Activated CD8-positive, alpha-beta T cell treated with anti-CD3 and anti-CD28 coated beads for 36 hours (primary cell): Measurements from ENCODE around the gene ABCD4. TPM values are rescaled to one million over a fixed set of nuclear protein-coding genes. Genes with fewer than 3 reads are reported as not detected.
A peak's percentile ranks its signal among the peaks of the same experiment; 100 is the strongest.

ENCODE experiments used
- ATAC-seq: fragments of 200-7000 bp; cut with Tn5 transposase; one replicate; pipeline ENCODE4 v1.10.0; 2021; ENCODE audit warnings: mild to moderate bottlenecking, moderate library complexity
- CTCF ChIA-PET: fragments of 350-600 bp; sonication (Branson Sonifier 250); formaldehyde crosslinking; loops from one replicate; lab custom pipeline; 2021; ENCODE audit warnings: antibody characterized with exemption; lab: Charles Lee
- POLR2A ChIA-PET: fragments of 350-600 bp; sonication (Branson Sonifier 250); formaldehyde crosslinking; loops from one replicate; lab custom pipeline; 2021; ENCODE audit warnings: antibody characterized with exemption; lab: Charles Lee
- DNase-seq: peaks from one replicate; pipeline ENCODE4 v3.0.0-alpha.2; 2020
- H3K27ac Mint-ChIP-seq: one replicate; pipeline ENCODE4 v1.8.0; 2021; ENCODE audit warnings: mild to moderate bottlenecking, mixed read lengths
- H3K27me3 Mint-ChIP-seq: one replicate; pipeline ENCODE4 v1.8.0; 2021; ENCODE audit warnings: mixed read lengths
- H3K36me3 Mint-ChIP-seq: one replicate; pipeline ENCODE4 v1.8.0; 2021; ENCODE audit warnings: low read depth, mixed read lengths
- H3K4me1 Mint-ChIP-seq: one replicate; pipeline ENCODE4 v1.8.0; 2021; ENCODE audit warnings: low read depth, mixed read lengths
- H3K4me3 Mint-ChIP-seq: one replicate; pipeline ENCODE4 v1.8.0; 2021; ENCODE audit warnings: mild to moderate bottlenecking, moderate library complexity, mixed read lengths
- H3K9me3 Mint-ChIP-seq: one replicate; pipeline ENCODE4 v1.8.0; 2021; ENCODE audit warnings: mixed read lengths
- CTCF ChIP-seq: fragments of 200-600 bp; IDR thresholded peaks from one replicate; pipeline ENCODE4 v1.8.0; 2022; ENCODE audit warnings: antibody characterized with exemption, mild to moderate bottlenecking
- intact Hi-C: fragments of 100-400 bp; cut with micrococcal nuclease; formaldehyde crosslinking; loops from one replicate; pipeline ENCODE4 v1.10.0; 2022
- total RNA-seq, 2 experiments: library from RNA; stranded (reverse); gene quantifications; one replicate each; pipeline ENCODE4 v1.2.3, GENCODE V29; 2021

The ABCD4 gene
- total RNA-seq, 2 experiments from 2014 or later: 44.6 to 46.0 TPM

- peaks cover 7% of the 10 kb centered on the region for H3K4me1 Mint-ChIP-seq
- no peak overlapping the region for H3K27ac Mint-ChIP-seq
- intact Hi-C loops: no loop called here
- no peaks in the 10 kb centered on the region for H3K36me3 Mint-ChIP-seq
- peak overlapping the region; percentile 74 for H3K4me3 Mint-ChIP-seq
- H3K9me3 Mint-ChIP-seq: no peaks in the 10 kb centered on the region
- H3K27me3 Mint-ChIP-seq: peaks cover 5% of the 10 kb centered on the region
- no peak for TF ChIP-seq CTCF
- CTCF ChIA-PET: interaction anchor here (0.5 to 3.0 kb wide), 10 partner anchors 7 to 582 kb away, joined by 3 to 13 read pairs (median 3); no protein-coding TSS in a partner anchor
- no peak for DNase-seq
- ATAC-seq: peak; percentile 31
- POLR2A ChIA-PET: interaction anchor here (0.9 kb wide), 1 partner anchor 11 kb away, joined by 3 read pairs; no protein-coding TSS in a partner anchor
These were observed 44.6 kb downstream of the ABCD4 start for GRCh38 chr14:74257941-74258763.

DNA sequence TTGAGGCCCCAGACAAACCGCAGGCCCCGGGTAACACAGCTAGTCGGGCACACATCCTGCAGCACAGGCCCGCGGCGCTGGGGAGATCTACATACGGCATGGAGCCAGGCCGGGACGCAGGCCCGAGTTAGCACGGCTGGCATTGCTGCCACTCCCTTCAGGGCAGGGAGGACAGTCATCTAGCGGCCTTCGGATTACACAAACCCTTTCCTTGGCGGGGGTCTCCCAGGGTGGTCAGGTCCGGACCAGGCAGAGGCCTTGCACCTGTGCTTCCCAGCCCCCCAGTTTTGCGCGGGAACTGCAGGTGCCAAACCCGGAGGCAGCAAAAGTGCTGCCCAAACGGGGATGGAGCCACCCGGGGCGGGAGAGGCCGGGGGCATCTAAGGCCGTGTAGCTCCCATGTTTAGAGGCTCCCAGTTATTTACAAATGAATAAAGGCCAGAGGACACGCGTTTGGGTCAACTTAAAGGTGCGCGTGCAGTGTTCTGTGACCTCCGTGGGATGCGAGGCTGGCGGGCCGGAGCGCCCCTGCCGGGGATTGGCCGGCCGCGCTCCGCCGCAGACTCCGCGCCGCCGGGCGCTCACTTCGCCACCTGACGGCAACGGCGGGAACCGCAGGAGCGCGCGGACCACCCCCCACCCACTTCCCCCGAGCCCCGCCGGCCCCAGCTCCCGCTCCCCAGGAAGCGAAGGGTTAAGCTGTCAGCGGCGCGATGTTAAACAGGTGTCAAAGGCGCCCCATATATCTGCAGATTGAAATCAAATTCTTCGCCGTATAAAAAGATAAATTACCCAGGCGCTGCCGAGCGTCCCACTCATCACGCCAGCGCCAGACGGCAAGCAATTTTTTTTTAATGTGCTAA, 45.4 kb downstream of the ABCD4 start:
- Mint-ChIP-seq H3K36me3 (no peaks in the 10 kb centered on the region), H3K4me1 (peaks cover 7% of the 10 kb centered on the region), H3K4me3 (peak overlapping the region; percentile 74), H3K9me3 (no peaks in the 10 kb centered on the region), H3K27ac (peak overlapping the region; percentile 16), H3K27me3 (peaks cover 5% of the 10 kb centered on the region)
- ATAC-seq (peak; percentile 95), DNase-seq (peak; percentile 61)
- POLR2A ChIA-PET: interaction anchor here (0.8 kb wide), 1 partner anchor 10 kb away, joined by 3 read pairs; no protein-coding TSS in a partner anchor
- peak; percentile 99 for TF ChIP-seq CTCF
- intact Hi-C loops: no loop called here
- CTCF ChIA-PET: interaction anchor here (0.5 to 3.0 kb wide), 21 partner anchors 8 to 581 kb away, joined by 3 to 13 read pairs (median 4); partner anchors contain the start of gene VSX2

GRCh38 chr14:74255281-74255680, 47.5 kb downstream of the ABCD4 start:
- Mint-ChIP-seq H3K27ac (no peak overlapping the region), H3K4me1 (peaks cover 13% of the 10 kb centered on the region), H3K9me3 (no peaks in the 10 kb centered on the region), H3K27me3 (peaks cover 13% of the 10 kb centered on the region), H3K36me3 (no peaks in the 10 kb centered on the region), H3K4me3 (no peak overlapping the region)
- ATAC-seq (no peak), DNase-seq (no peak)
- intact Hi-C loops: no loop called here
- CTCF ChIA-PET: interaction anchor here (1.2 to 2.5 kb wide), 3 partner anchors 8 to 148 kb away, joined by 3 to 13 read pairs (median 5); no protein-coding TSS in a partner anchor
- POLR2A ChIA-PET: interaction anchor here (1.4 kb wide), 1 partner anchor 169 kb away, joined by 3 read pairs; no protein-coding TSS in a partner anchor
- no peak for TF ChIP-seq CTCF

GRCh38 chr14:74249433-74250375, 53.0 kb downstream of the ABCD4 start:
- ChIA-PET POLR2A (no interaction called here), CTCF (interaction anchor here (0.8 to 1.7 kb wide), 5 partner anchors 9 to 138 kb away, joined by 3 to 5 read pairs (median 3); no protein-coding TSS in a partner anchor)
- peaks cover 28% of the 10 kb centered on the region for H3K27me3 Mint-ChIP-seq
- H3K9me3 Mint-ChIP-seq: no peaks in the 10 kb centered on the region
- no peak for TF ChIP-seq CTCF
- no peaks in the 10 kb centered on the region for H3K36me3 Mint-ChIP-seq
- ATAC-seq (no peak), DNase-seq (no peak)
- intact Hi-C loops: loop anchor here (5.0 kb wide), 1 partner anchor 137 kb away; no protein-coding TSS in a partner anchor
- H3K4me3 Mint-ChIP-seq: no peak overlapping the region
- H3K4me1 Mint-ChIP-seq: peaks cover 6% of the 10 kb centered on the region
- H3K27ac Mint-ChIP-seq: no peak overlapping the region
